Psoas muscle (tissue), 8 donors: ENCODE data around the gene OGFOD3. TPM values are rescaled to one million over a fixed set of nuclear protein-coding genes. Genes with fewer than 3 reads are reported as not detected.
A peak's percentile ranks its signal among the peaks of the same experiment; 100 is the strongest.

Experiments used
- ATAC-seq, 4 donors: fragments of 200-7000 bp; cut with Tn5 transposase; one replicate each; pipeline ENCODE4 v1.9.1; 2020; ENCODE audit warnings: moderate library complexity in 3 of 4, mild to moderate bottlenecking in 2 of 4
- DNase-seq, 2 donors: peaks; one replicate each; pipeline ENCODE4 v3.0.0-alpha.2; 2020
- H3K27ac ChIP-seq: fragments of 200-600 bp; one replicate; pipeline ENCODE4 v1.8.0; 2022
- H3K27me3 ChIP-seq, 3 donors: fragments of 200-600 bp in 1 of 3; one replicate each; pipeline versions ENCODE4 v1.6.1 to v1.8.0; 2013 to 2022; ENCODE audit warnings: low read length in 2 of 3, mild to moderate bottlenecking in 2 of 3, moderate library complexity in 1 of 3; ENCODE audit not compliant: insufficient read depth in 3 of 3
- H3K36me3 ChIP-seq, 2 donors: fragments of 200-600 bp in 1 of 2; one replicate each; pipeline versions ENCODE4 v1.6.1 to v1.8.0; 2013 to 2022; ENCODE audit warnings: low read depth in 1 of 2, mild to moderate bottlenecking in 1 of 2, moderate library complexity in 1 of 2; ENCODE audit not compliant: insufficient read depth in 1 of 2
- H3K4me1 ChIP-seq: fragments of 200-600 bp; one replicate; pipeline ENCODE4 v1.8.0; 2022
- H3K4me3 ChIP-seq: fragments of 200-600 bp; one replicate; pipeline ENCODE4 v1.8.0; 2022; ENCODE audit warnings: mild to moderate bottlenecking
- H3K9me3 ChIP-seq: fragments of 200-600 bp; one replicate; pipeline ENCODE4 v1.8.0; 2022
- WGBS, 3 donors: extraction: QIAGEN DNeasy Blood & Tissue Kit; methylation state at CpG; one replicate each; pipeline versions ENCODE4 v1.1.6 to v1.1.7; 2013; 5-methylcytosine and 5-hydroxymethylcytosine counted together
- intact Hi-C, 2 donors: fragments of 100-400 bp; cut with DNase I; formaldehyde crosslinking; loops; one replicate each; pipeline versions ENCODE4 v1.11.0 to v1.14.2; 2022
- polyA plus RNA-seq, 3 donors: library from polyadenylated mRNA; stranded (reverse); fragments of 200-250 nt; gene quantifications; one replicate each; pipeline ENCODE4 v1.2.3, GENCODE V29; 2013
- total RNA-seq, 4 donors: library from RNA; stranded (reverse); fragmentation: NEBNext Ultra II Directional in 2 of 4; extraction: Animal tissue kit (Norgen Biotek cat#: 25700) in 2 of 4; gene quantifications; one replicate each; pipeline versions ENCODE4 v1.2.1 to v1.2.4, GENCODE V29; 2021 to 2023
- TF ChIP-seq, protein P1 (sequence below): fragments of 200-600 bp; IDR thresholded peaks from one replicate; pipeline ENCODE4 v1.8.0; 2022; ENCODE audit warnings: antibody characterized with exemption
- donor health status: healthy with polysubstance abuse.
- donor health status: DM: no; HTN: no; CAD: no; lungs with moderate emphysema.
- donor health status: Bipolar disorder and iron deficiency.
- donor health status: healthy.
- donor health status: DM: yes; HTN: yes; CAD: no.
- donor health status: DM: no; HTN: no; CAD: no.
- donor health status: DM: no; HTN: no; CAD: no.
- donor health status: DM: yes; HTN: yes; CAD: no.

OGFOD3 gene
- total and polyA plus RNA-seq, 7 donors = 15.5 to 30.4 (median 26.9) TPM

DNA sequence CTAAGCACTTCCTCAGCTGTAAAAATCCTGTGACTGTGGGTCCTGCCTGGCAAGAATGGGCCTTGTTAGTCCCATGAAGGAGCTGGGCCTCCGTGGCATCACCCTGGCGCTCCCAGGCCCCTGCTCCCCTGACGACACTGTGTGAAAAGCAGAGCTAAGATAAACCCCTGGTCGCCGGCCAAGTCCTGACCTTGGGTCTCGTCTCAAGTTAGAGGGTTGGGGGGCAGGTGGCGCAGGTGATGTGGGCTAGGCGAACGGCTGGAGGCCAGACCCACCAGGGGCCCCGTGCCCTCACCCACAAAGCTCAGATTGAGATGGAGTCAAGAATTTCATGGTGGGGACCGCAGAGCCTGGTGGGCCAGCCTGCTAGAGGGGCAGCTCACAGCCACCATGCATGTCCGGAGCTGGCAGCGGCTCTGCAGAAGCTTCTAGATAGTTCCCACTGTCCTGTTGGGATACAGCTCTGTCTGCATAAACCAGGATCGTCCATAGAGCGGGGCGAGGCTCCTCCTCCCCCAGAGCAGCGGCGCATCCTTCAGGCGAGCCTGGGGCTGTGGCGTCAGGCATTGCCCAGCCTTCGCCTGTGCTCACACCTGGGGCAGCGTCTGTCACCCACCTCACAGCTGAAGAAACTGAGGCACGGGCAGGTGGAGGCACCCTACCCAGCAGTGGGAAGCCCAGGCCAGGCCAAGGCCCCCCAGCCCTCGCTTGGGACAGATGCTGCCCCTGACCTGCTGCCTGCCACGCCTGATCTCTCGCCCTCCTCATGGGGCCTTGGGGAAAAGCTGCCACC, 20.2 kb upstream of the OGFOD3 start:
- ATAC-seq = no peak
- H3K27me3 ChIP-seq = no peaks in the 10 kb centered on the region
- no peak for DNase-seq
- no peaks in the 10 kb centered on the region for H3K9me3 ChIP-seq
- intact Hi-C loops = no loop called here
- TF ChIP-seq, protein P1, sequence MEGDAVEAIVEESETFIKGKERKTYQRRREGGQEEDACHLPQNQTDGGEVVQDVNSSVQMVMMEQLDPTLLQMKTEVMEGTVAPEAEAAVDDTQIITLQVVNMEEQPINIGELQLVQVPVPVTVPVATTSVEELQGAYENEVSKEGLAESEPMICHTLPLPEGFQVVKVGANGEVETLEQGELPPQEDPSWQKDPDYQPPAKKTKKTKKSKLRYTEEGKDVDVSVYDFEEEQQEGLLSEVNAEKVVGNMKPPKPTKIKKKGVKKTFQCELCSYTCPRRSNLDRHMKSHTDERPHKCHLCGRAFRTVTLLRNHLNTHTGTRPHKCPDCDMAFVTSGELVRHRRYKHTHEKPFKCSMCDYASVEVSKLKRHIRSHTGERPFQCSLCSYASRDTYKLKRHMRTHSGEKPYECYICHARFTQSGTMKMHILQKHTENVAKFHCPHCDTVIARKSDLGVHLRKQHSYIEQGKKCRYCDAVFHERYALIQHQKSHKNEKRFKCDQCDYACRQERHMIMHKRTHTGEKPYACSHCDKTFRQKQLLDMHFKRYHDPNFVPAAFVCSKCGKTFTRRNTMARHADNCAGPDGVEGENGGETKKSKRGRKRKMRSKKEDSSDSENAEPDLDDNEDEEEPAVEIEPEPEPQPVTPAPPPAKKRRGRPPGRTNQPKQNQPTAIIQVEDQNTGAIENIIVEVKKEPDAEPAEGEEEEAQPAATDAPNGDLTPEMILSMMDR = no peak
- no peak overlapping the region for H3K27ac ChIP-seq
- WGBS, 3 donors = 87 to 94% (median 89%) methylated on average over 26 of the region's 26 CpGs
- H3K4me1 ChIP-seq = no peaks in the 10 kb centered on the region
- H3K4me3 ChIP-seq = no peak overlapping the region
- peaks cover 0 to 80% of the 10 kb centered on the region in 2 donors for H3K36me3 ChIP-seq

DNA sequence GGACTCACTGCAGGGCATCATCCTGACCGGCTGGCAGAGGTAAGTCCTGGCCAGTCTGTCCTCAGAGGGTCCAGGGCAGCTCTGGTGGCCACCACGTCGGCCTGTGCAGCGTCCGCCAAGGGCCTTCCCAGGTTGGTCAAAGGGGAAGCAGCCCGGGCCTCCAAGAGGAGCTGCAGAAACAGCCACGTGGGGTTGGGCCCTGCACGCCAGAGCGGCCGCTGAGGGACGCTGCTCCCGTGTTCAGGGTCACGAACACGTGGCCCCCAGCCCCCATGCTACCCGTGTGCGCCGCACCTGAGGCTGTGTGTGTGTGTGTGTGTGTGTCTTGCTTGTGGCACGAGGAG, 18.9 kb upstream of the OGFOD3 start:
- H3K27ac ChIP-seq = no peak overlapping the region
- intact Hi-C loops = no loop called here

DNA sequence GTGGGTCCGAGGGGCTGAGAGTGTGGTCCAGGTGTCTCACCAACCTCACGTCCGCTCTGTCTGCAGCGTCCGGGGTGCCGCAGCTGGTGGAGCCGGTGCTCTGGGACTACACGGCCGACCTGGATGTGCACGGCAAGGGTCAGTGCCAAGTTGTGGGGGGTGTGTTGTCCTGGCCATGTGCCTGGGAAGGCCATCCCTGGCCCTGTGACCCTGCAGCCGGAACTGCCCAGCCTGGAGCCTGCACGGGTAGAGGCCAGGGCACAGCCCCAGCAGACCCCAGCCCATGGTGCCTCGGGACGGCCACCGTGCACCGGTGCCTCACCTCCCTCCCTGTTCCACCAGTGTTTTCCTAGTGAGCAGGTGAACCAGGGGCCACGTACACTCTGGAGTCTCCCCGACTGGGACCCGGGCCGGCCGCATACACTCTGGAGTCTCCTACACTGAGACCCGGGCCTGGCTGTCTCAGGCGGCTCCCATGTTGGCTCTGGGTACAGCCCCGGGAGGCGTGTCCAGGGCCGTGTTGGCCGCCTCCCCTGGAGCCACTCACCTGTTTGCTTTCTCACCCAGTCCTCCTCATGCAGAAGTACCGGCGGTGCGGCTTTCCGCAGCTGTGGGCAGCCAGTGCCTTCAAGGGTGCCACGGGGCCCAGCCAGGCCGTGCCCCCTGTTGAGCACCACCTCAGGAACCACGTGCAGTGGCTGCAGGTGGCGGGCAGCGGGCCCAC, 18.4 kb upstream of the OGFOD3 start:
- intact Hi-C loops = no loop called here
- ATAC-seq (no peak), DNase-seq (no peak)
- Histone ChIP-seq H3K9me3 (no peaks in the 10 kb centered on the region), H3K27me3 (no peaks in the 10 kb centered on the region), H3K4me3 (no peak overlapping the region), H3K36me3 (peaks cover 0 to 75% of the 10 kb centered on the region in 2 donors), H3K27ac (no peak overlapping the region), H3K4me1 (no peaks in the 10 kb centered on the region)
- TF ChIP-seq, protein P1 = no peak
- 80 to 88% (median 83%) methylated on average over 35 to 36 of the region's 36 CpGs for WGBS, 3 donors

More for the DNA sequence above, 18.9 kb upstream of the OGFOD3 start:
- no peak for ATAC-seq
- no peaks in the 10 kb centered on the region for H3K4me1 ChIP-seq
- peaks cover 0 to 75% of the 10 kb centered on the region in 2 donors for H3K36me3 ChIP-seq
- H3K27me3 ChIP-seq = no peaks in the 10 kb centered on the region
- no peaks in the 10 kb centered on the region for H3K9me3 ChIP-seq
- no peak for DNase-seq
- WGBS, 3 donors = 90 to 96% (median 90%) methylated on average over 18 of the region's 18 CpGs
- H3K4me3 ChIP-seq = no peak overlapping the region
- TF ChIP-seq, protein P1 = no peak

- Histone ChIP-seq H3K9me3 (no peaks in the 10 kb centered on the region), H3K4me3 (no peak overlapping the region), H3K36me3 (peaks cover 0 to 73% of the 10 kb centered on the region in 2 donors), H3K27me3 (no peaks in the 10 kb centered on the region), H3K27ac (no peak overlapping the region), H3K4me1 (no peaks in the 10 kb centered on the region)
- 78 to 83% (median 80%) methylated on average over 34 to 43 of the region's 43 CpGs for WGBS, 3 donors
- DNase-seq (no peak), ATAC-seq (peak in 3 of 4 donors; percentile 23 to 43 (median 43))
- intact Hi-C loops = no loop called here
- TF ChIP-seq, protein P1 = no peak
Observed at GRCh38 chr17:82435601-82436583, 17.5 kb upstream of the OGFOD3 start.
